ENCODE measurements around the gene NDUFS3.
"Not testable (repeated sequence)": the region's sequence is repeated elsewhere in the genome, so short reads cannot be mapped to it uniquely, and the experiment has no call there.

The NDUFS3 gene

GRCh38 chr11:47562393-47562792 is 16.5 kb upstream of the NDUFS3 start:
- H3K4me1 ChIP-seq (ENCODE audit: control insufficient read depth in 1 of 2, insufficient read depth in 2 of 2, low read length in 2 of 2) = peaks cover 0 to 13% of the 10 kb centered on the region in 2 donors
- not testable (repeated sequence) for H3K4me3 ChIP-seq (ENCODE audit: low read depth in 1 of 2, low read length in 2 of 2); H3K36me3 ChIP-seq (ENCODE audit: control insufficient read depth in 1 of 2, insufficient read depth in 2 of 2, low read length in 2 of 2); H3K27ac ChIP-seq (ENCODE audit: low read length); H3K9me3 ChIP-seq (ENCODE audit: control insufficient read depth in 1 of 2, low read length in 2 of 2); H3K27me3 ChIP-seq (ENCODE audit: low read depth, low read length)

GRCh38 chr11:47564366-47564765 is 14.5 kb upstream of the NDUFS3 start:
- not testable (repeated sequence) for H3K27ac ChIP-seq (ENCODE audit: low read length); H3K9me3 ChIP-seq (ENCODE audit: control insufficient read depth in 1 of 2, low read length in 2 of 2); H3K27me3 ChIP-seq (ENCODE audit: low read depth, low read length); H3K36me3 ChIP-seq (ENCODE audit: control insufficient read depth in 1 of 2, insufficient read depth in 2 of 2, low read length in 2 of 2); H3K4me3 ChIP-seq (ENCODE audit: low read depth in 1 of 2, low read length in 2 of 2)
- peaks cover 0 to 13% of the 10 kb centered on the region in 2 donors for H3K4me1 ChIP-seq (ENCODE audit: control insufficient read depth in 1 of 2, insufficient read depth in 2 of 2, low read length in 2 of 2)

GRCh38 chr11:47564933-47565339 is 13.9 kb upstream of the NDUFS3 start:
- H3K36me3 ChIP-seq (ENCODE audit: control insufficient read depth in 1 of 2, insufficient read depth in 2 of 2, low read length in 2 of 2) = peaks cover under 1 to 7% of the 10 kb centered on the region in 2 donors
- H3K27ac ChIP-seq (ENCODE audit: low read length) = peak overlapping the region; percentile 23
- no peaks in the 10 kb centered on the region for H3K9me3 ChIP-seq (ENCODE audit: control insufficient read depth in 1 of 2, low read length in 2 of 2)
- peaks cover 0 to 13% of the 10 kb centered on the region in 2 donors for H3K4me1 ChIP-seq (ENCODE audit: control insufficient read depth in 1 of 2, insufficient read depth in 2 of 2, low read length in 2 of 2)
- no peaks in the 10 kb centered on the region for H3K27me3 ChIP-seq (ENCODE audit: low read depth, low read length)
- H3K4me3 ChIP-seq (ENCODE audit: low read depth in 1 of 2, low read length in 2 of 2) = peak overlapping the region; percentile 81 to 96

- Histone ChIP-seq H3K27me3 (ENCODE audit: low read depth, low read length) (no peaks in the 10 kb centered on the region), H3K4me3 (ENCODE audit: low read depth in 1 of 2, low read length in 2 of 2) (peak within 1 kb of the TSS; percentile 81 to 96), H3K36me3 (ENCODE audit: control insufficient read depth in 1 of 2, insufficient read depth in 2 of 2, low read length in 2 of 2) (peaks cover 5 to 12% of the 10 kb centered on the region in 2 donors), H3K4me1 (ENCODE audit: control insufficient read depth in 1 of 2, insufficient read depth in 2 of 2, low read length in 2 of 2) (peaks cover 0 to 13% of the 10 kb centered on the region in 2 donors), H3K9me3 (ENCODE audit: control insufficient read depth in 1 of 2, low read length in 2 of 2) (no peaks in the 10 kb centered on the region), H3K27ac (ENCODE audit: low read length) (peak within 1 kb of the TSS; percentile 23)
Measured at GRCh38 chr11:47565340-47566148, 13.3 kb upstream of the NDUFS3 start, which contains the start of gene PTPMT1. TSS of gene PTPMT1 (plus strand) at chr11:47565599. CDS start at chr11:47565623, 24 bp downstream.

- H3K36me3 ChIP-seq (ENCODE audit: control insufficient read depth in 1 of 2, insufficient read depth in 2 of 2, low read length in 2 of 2) = peaks cover 11 to 14% of the 10 kb centered on the region in 2 donors
- no peaks in the 10 kb centered on the region for H3K27me3 ChIP-seq (ENCODE audit: low read depth, low read length)
- peak overlapping the region; percentile 0 for H3K27ac ChIP-seq (ENCODE audit: low read length)
- H3K9me3 ChIP-seq (ENCODE audit: control insufficient read depth in 1 of 2, low read length in 2 of 2) = no peaks in the 10 kb centered on the region
- peak overlapping the region; percentile 81 to 96 for H3K4me3 ChIP-seq (ENCODE audit: low read depth in 1 of 2, low read length in 2 of 2)
- H3K4me1 ChIP-seq (ENCODE audit: control insufficient read depth in 1 of 2, insufficient read depth in 2 of 2, low read length in 2 of 2) = peaks cover 0 to 13% of the 10 kb centered on the region in 2 donors
Measured at GRCh38 chr11:47566149-47566698, 12.7 kb upstream of the NDUFS3 start.

GRCh38 chr11:47569646-47570045 is 9.2 kb upstream of the NDUFS3 start:
- H3K36me3 ChIP-seq (ENCODE audit: control insufficient read depth in 1 of 2, insufficient read depth in 2 of 2, low read length in 2 of 2) = peaks cover 27 to 45% of the 10 kb centered on the region in 2 donors
- H3K27ac ChIP-seq (ENCODE audit: low read length) = no peak overlapping the region
- no peak overlapping the region for H3K4me3 ChIP-seq (ENCODE audit: low read depth in 1 of 2, low read length in 2 of 2)
- H3K4me1 ChIP-seq (ENCODE audit: control insufficient read depth in 1 of 2, insufficient read depth in 2 of 2, low read length in 2 of 2) = peaks cover 0 to 13% of the 10 kb centered on the region in 2 donors
- H3K9me3 ChIP-seq (ENCODE audit: control insufficient read depth in 1 of 2, low read length in 2 of 2) = no peaks in the 10 kb centered on the region
- no peaks in the 10 kb centered on the region for H3K27me3 ChIP-seq (ENCODE audit: low read depth, low read length)

- no peak overlapping the region for H3K27ac ChIP-seq (ENCODE audit: low read length)
- peaks cover 0 to 9% of the 10 kb centered on the region in 2 donors for H3K4me1 ChIP-seq (ENCODE audit: control insufficient read depth in 1 of 2, insufficient read depth in 2 of 2, low read length in 2 of 2)
- peaks cover 30 to 56% of the 10 kb centered on the region in 2 donors for H3K36me3 ChIP-seq (ENCODE audit: control insufficient read depth in 1 of 2, insufficient read depth in 2 of 2, low read length in 2 of 2)
- no peaks in the 10 kb centered on the region for H3K27me3 ChIP-seq (ENCODE audit: low read depth, low read length)
- no peak overlapping the region for H3K4me3 ChIP-seq (ENCODE audit: low read depth in 1 of 2, low read length in 2 of 2)
- no peaks in the 10 kb centered on the region for H3K9me3 ChIP-seq (ENCODE audit: control insufficient read depth in 1 of 2, low read length in 2 of 2)
Measured at GRCh38 chr11:47570651-47571356, 8.1 kb upstream of the NDUFS3 start.

GRCh38 chr11:47571357-47571729 is 7.5 kb upstream of the NDUFS3 start:
- Histone ChIP-seq H3K9me3 (ENCODE audit: control insufficient read depth in 1 of 2, low read length in 2 of 2) (no peaks in the 10 kb centered on the region), H3K4me3 (ENCODE audit: low read depth in 1 of 2, low read length in 2 of 2) (no peak overlapping the region), H3K27me3 (ENCODE audit: low read depth, low read length) (no peaks in the 10 kb centered on the region), H3K27ac (ENCODE audit: low read length) (no peak overlapping the region), H3K4me1 (ENCODE audit: control insufficient read depth in 1 of 2, insufficient read depth in 2 of 2, low read length in 2 of 2) (peaks cover 0 to 4% of the 10 kb centered on the region in 2 donors), H3K36me3 (ENCODE audit: control insufficient read depth in 1 of 2, insufficient read depth in 2 of 2, low read length in 2 of 2) (peaks cover 30 to 56% of the 10 kb centered on the region in 2 donors)

- no peak overlapping the region for H3K27ac ChIP-seq (ENCODE audit: low read length)
- peaks cover 30 to 56% of the 10 kb centered on the region in 2 donors for H3K36me3 ChIP-seq (ENCODE audit: control insufficient read depth in 1 of 2, insufficient read depth in 2 of 2, low read length in 2 of 2)
Measured at GRCh38 chr11:47571895-47572294, 7.0 kb upstream of the NDUFS3 start.

GRCh38 chr11:47572715-47573255 is 6.1 kb upstream of the NDUFS3 start:
- Histone ChIP-seq H3K4me1 (ENCODE audit: control insufficient read depth in 1 of 2, insufficient read depth in 2 of 2, low read length in 2 of 2) (peaks cover 0 to 6% of the 10 kb centered on the region in 2 donors), H3K4me3 (ENCODE audit: low read depth in 1 of 2, low read length in 2 of 2) (no peak overlapping the region), H3K36me3 (ENCODE audit: control insufficient read depth in 1 of 2, insufficient read depth in 2 of 2, low read length in 2 of 2) (peaks cover 35 to 56% of the 10 kb centered on the region in 2 donors), H3K27me3 (ENCODE audit: low read depth, low read length) (no peaks in the 10 kb centered on the region), H3K27ac (ENCODE audit: low read length) (no peak overlapping the region), H3K9me3 (ENCODE audit: control insufficient read depth in 1 of 2, low read length in 2 of 2) (no peaks in the 10 kb centered on the region)

More at GRCh38 chr11:47571895-47572294, 7.0 kb upstream of the NDUFS3 start:
- Histone ChIP-seq H3K4me3 (ENCODE audit: low read depth in 1 of 2, low read length in 2 of 2) (no peak overlapping the region), H3K27me3 (ENCODE audit: low read depth, low read length) (no peaks in the 10 kb centered on the region), H3K9me3 (ENCODE audit: control insufficient read depth in 1 of 2, low read length in 2 of 2) (no peaks in the 10 kb centered on the region), H3K4me1 (ENCODE audit: control insufficient read depth in 1 of 2, insufficient read depth in 2 of 2, low read length in 2 of 2) (no peaks in the 10 kb centered on the region)

- H3K27me3 ChIP-seq (ENCODE audit: low read depth, low read length) = no peaks in the 10 kb centered on the region
- H3K4me1 ChIP-seq (ENCODE audit: control insufficient read depth in 1 of 2, insufficient read depth in 2 of 2, low read length in 2 of 2) = peaks cover 5 to 12% of the 10 kb centered on the region in 2 donors
- H3K36me3 ChIP-seq (ENCODE audit: control insufficient read depth in 1 of 2, insufficient read depth in 2 of 2, low read length in 2 of 2) = peaks cover 35 to 56% of the 10 kb centered on the region in 2 donors
- H3K27ac ChIP-seq (ENCODE audit: low read length) = no peak overlapping the region
- no peak overlapping the region for H3K4me3 ChIP-seq (ENCODE audit: low read depth in 1 of 2, low read length in 2 of 2)
- no peaks in the 10 kb centered on the region for H3K9me3 ChIP-seq (ENCODE audit: control insufficient read depth in 1 of 2, low read length in 2 of 2)
Measured at GRCh38 chr11:47573321-47573720, 5.6 kb upstream of the NDUFS3 start.

Measured in muscle layer of duodenum (tissue), 2 donors.